ENCODE results near the gene CLHC1. TPM values are rescaled to one million over a fixed set of nuclear protein-coding genes. Genes with fewer than 3 reads are reported as not detected.

The CLHC1 gene
- total and polyA plus RNA-seq, 2 of the 8 experiments (the other 6 are each of a cell fraction or from before 2014, with no cell fraction given): 2.6 to 10.8 TPM

DNA sequence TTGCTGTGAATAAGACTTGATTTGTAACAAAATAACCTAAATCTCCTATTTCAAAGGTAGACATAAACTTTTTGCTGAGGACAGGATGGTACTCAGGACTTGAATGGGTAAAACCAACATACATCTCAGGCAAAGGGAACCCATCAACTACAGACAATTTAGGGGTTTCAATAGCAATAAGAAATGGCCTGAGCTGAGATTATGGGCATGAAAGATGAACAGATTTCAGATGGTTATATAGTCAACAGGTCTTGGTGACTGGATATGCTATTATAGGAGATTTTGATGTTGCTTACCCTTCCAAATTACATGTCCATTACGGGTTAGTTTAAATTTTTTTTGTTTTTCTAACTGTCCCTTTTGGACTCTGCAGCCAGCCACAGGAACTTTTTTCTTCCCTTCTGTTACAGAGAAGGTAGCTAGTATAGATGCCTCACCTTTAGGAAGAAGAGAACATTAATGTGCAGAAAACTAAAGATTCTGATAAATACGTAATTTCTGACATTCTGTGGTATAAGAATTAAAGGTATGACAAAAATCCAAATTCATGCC is 5.0 kb upstream of the CLHC1 start:
- no peak overlapping the region for H4K91ac ChIP-seq (replicated peaks; ENCODE audit: insufficient read length, low read length)
- H4K5ac ChIP-seq (ENCODE audit: insufficient read length, low read depth, low read length): no peak overlapping the region
- no peak overlapping the region for H2BK12ac ChIP-seq (ENCODE audit: low read depth, low read length)
- H3K23ac ChIP-seq (ENCODE audit: insufficient read length): no peak overlapping the region
- no peak overlapping the region for H3K9ac ChIP-seq (replicated peaks in 1 of 4; ENCODE audit: extremely low read depth in 1 of 4, low read depth in 3 of 4, low read length in 3 of 4)
- no peak overlapping the region for H2BK5ac ChIP-seq (ENCODE audit: low read depth, low read length)
- CTCF ChIA-PET (ENCODE audit: partially characterized antibody): interaction anchor here (1.0 kb wide), 1 partner anchor 15 kb away, joined by 3 read pairs; no protein-coding TSS in a partner anchor
- DNase-seq (ENCODE audit: low read depth in 1 of 2, low spot score in 2 of 2) (no peak), FAIRE-seq (no peak)
- no peak overlapping the region for H2BK20ac ChIP-seq (ENCODE audit: low read length)
- H3K36me3 ChIP-seq (ENCODE audit: control insufficient read depth in 2 of 4, insufficient read depth in 4 of 4, low read length in 3 of 4): peaks cover 20 to 59% (median 34%) of the 10 kb centered on the region in 4 experiments
- no peak overlapping the region for H2BK120ac ChIP-seq (replicated peaks; ENCODE audit: low read depth, low read length)
- H3K27me3 ChIP-seq (replicated peaks in 1 of 4; ENCODE audit: control insufficient read depth in 3 of 4, extremely low read depth in 1 of 4, insufficient read depth in 3 of 4, low read length in 3 of 4): no peaks in the 10 kb centered on the region
- peaks cover 0 to 5% (median 1%) of the 10 kb centered on the region in 4 experiments; a peak in 3 of 7 replicates for H3K4me1 ChIP-seq (replicated peaks in 1 of 4; ENCODE audit: control insufficient read depth in 3 of 4, insufficient read depth in 4 of 4, low read length in 3 of 4)
- no peak overlapping the region for H4K8ac ChIP-seq (ENCODE audit: extremely low read depth, insufficient read depth, low read length)
- H3K14ac ChIP-seq (ENCODE audit: insufficient read length): no peak overlapping the region
- H3K56ac ChIP-seq (replicated peaks; ENCODE audit: insufficient read length, low read depth, low read length): no peak overlapping the region
- H2AFZ ChIP-seq (ENCODE audit: low read length): no peak overlapping the region
- H3K4me3 ChIP-seq (ENCODE audit: extremely low read depth in 1 of 4, insufficient read depth in 2 of 4, low read depth in 3 of 4, low read length in 4 of 4): no peak overlapping the region
- no peaks in the 10 kb centered on the region for H3K9me3 ChIP-seq (ENCODE audit: insufficient read depth in 2 of 2, low read depth in 1 of 2, low read length in 1 of 2)
- H3K18ac ChIP-seq (ENCODE audit: extremely low read depth, low read length): no peak overlapping the region
- H3K79me2 ChIP-seq (ENCODE audit: control insufficient read depth in 1 of 2, insufficient read depth in 2 of 2, low read length in 2 of 2): peaks cover 8 to 22% of the 10 kb centered on the region in 2 experiments; a peak in 3 of 4 replicates
- no peak overlapping the region for H3K27ac ChIP-seq (ENCODE audit: low read depth, low read length)
- peaks cover 4% of the 10 kb centered on the region for H3K23me2 ChIP-seq (ENCODE audit: low read depth, low read length)
- POLR2A ChIA-PET (ENCODE audit: partially characterized antibody): interaction anchor here (0.6 to 4.3 kb wide), 6 partner anchors 12 to 231 kb away, joined by 3 to 20 read pairs (median 4); no protein-coding TSS in a partner anchor
- WGBS, 2 experiments (ENCODE audit: extremely low coverage in 1 of 2, insufficient coverage in 1 of 2, insufficient read length in 1 of 2, insufficient replicate concordance in 2 of 2, low coverage in 1 of 2, low lambda C conversion rate in 2 of 2, missing lambda C conversion rate in 1 of 2): 100% methylated on average over 2 of the region's 2 CpGs; no CpG with 5 or more reads in 1 of the 2 experiments
- no peak overlapping the region for H3K4me2 ChIP-seq (ENCODE audit: insufficient read depth in 1 of 2, low read depth in 2 of 2, low read length in 2 of 2)
- H3K79me1 ChIP-seq (ENCODE audit: low read depth, low read length): no peaks in the 10 kb centered on the region
- peaks cover 0 to 5% of the 10 kb centered on the region in 2 experiments for H4K20me1 ChIP-seq (replicated peaks in 1 of 2; ENCODE audit: control insufficient read depth in 1 of 2, insufficient read depth in 2 of 2, low read length in 2 of 2)
- no peak overlapping the region for H3K4ac ChIP-seq (replicated peaks; ENCODE audit: insufficient read length, low read depth, low read length)
- H2AK5ac ChIP-seq (ENCODE audit: low read depth, low read length): no peak overlapping the region
- no peak overlapping the region for H2BK15ac ChIP-seq (ENCODE audit: low read length)
- TF ChIP-seq KDM5A (IDR thresholded peaks at IDR 0.05; ENCODE audit: low read length) (no peak), POLR2AphosphoS5 (IDR thresholded peaks at IDR 0.05; ENCODE audit: low read depth, low read length) (peak; percentile 21; the same call in 1 of the 2 replicates), SAP30 (IDR thresholded peaks at IDR 0.05; ENCODE audit: insufficient read depth, insufficient replicate concordance, low read length) (no peak), POU5F1 (IDR thresholded peaks at IDR 0.05; ENCODE audit: low read depth, low read length) (no peak), CHD2 (IDR thresholded peaks at IDR 0.05; ENCODE audit: low read length) (no peak), PHF8 (conservative IDR thresholded peaks at IDR 0.05; ENCODE audit: low read depth, low read length) (no peak), TCF12 (IDR thresholded peaks at IDR 0.05; ENCODE audit: low read depth, low read length) (no peak), CBX8 (IDR thresholded peaks at IDR 0.05; ENCODE audit: borderline replicate concordance, low read depth, low read length) (no peak), MAX (IDR thresholded peaks at IDR 0.05) (no peak), CTBP2 (IDR thresholded peaks at IDR 0.05; ENCODE audit: borderline replicate concordance, insufficient read depth, insufficient read length, low read length) (no peak), TAF7 (optimal IDR thresholded peaks at IDR 0.05; ENCODE audit: borderline replicate concordance, low read depth, low read length) (no peak)
- TF ChIP-seq, protein P1, sequence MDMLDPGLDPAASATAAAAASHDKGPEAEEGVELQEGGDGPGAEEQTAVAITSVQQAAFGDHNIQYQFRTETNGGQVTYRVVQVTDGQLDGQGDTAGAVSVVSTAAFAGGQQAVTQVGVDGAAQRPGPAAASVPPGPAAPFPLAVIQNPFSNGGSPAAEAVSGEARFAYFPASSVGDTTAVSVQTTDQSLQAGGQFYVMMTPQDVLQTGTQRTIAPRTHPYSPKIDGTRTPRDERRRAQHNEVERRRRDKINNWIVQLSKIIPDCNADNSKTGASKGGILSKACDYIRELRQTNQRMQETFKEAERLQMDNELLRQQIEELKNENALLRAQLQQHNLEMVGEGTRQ (IDR thresholded peaks at IDR 0.05; ENCODE audit: low read length): no peak
